GM18511 (cell line): ENCODE results near the gene SNX27.

ENCODE experiments used
- ATAC-seq: cut with Tn5 transposase; IDR thresholded peaks from one replicate; pipeline ENCODE4 v1.9.1; 2021; ENCODE audit warnings: mild to moderate bottlenecking, moderate library complexity; ENCODE audit not compliant: unreplicated experiment

Gene SNX27

GRCh38 chr1:151702936-151703335 lies 91.1 kb downstream of the SNX27 start:
- ATAC-seq: no peak

- no peak for ATAC-seq
Measured at GRCh38 chr1:151703813-151704212, 92.0 kb downstream of the SNX27 start.

- no peak for ATAC-seq
Measured at GRCh38 chr1:151704246-151704645, 92.4 kb downstream of the SNX27 start.

DNA sequence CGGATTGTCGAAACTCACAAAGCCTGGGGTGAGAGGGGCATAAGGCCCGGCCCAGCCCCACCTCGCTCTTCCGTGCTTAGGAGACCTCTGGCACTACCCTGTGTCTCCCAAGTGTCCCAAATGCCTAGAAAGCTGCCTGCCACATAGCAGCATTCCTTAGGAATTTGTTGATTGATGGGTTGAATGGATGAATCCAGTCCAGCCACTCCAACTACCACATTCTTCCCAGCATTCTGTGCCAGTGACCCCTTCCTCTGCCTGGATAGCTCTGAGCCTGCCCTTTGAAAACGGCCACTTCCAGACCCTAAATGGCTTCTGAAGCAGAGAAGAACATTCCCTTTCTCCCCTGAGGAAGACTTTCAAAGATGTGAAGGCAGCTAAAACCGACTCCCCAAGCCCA lies 93.3 kb downstream of the SNX27 start:
- no peak for ATAC-seq

DNA sequence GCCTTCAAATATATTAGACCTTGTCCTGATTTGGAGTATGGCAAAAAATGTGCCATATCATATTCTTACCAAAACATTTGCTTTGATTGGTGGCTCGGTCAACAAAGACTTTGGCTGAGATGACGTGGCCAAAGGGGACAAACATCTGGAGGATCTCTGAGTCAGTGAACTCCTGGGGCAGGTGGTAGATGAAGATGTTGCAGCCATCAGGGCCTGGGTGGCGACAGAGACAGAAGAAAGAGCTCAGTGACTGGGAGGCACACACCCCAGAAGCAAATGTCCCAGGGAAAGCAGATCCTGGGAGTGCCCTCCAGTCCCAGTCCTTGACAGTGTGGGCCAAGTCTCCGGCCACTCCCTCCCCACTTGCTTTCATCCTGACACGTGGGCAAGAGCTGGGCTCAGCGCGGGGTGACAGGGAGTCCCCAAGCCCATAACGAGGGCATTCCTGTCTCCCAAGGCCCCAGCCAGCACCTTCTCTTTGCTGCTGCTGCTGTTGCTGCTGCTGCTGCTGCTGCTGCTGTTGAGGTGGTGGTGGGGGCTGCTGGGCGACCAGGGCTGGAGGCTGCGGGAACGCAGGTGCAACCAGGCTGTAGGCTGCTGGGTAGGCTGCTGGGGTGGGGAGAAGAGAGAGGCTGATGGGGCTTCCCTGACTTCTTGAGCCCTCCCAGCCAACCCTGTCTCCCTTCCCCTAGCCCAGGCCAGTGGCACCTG lies 94.1 kb downstream of the SNX27 start:
- no peak for ATAC-seq

- ATAC-seq: no peak
Measured at GRCh38 chr1:151706464-151707415, 94.9 kb downstream of the SNX27 start.

- ATAC-seq: no peak
Measured at GRCh38 chr1:151707541-151708065, 95.8 kb downstream of the SNX27 start.

GRCh38 chr1:151708891-151709290 lies 97.0 kb downstream of the SNX27 start:
- no peak for ATAC-seq

DNA sequence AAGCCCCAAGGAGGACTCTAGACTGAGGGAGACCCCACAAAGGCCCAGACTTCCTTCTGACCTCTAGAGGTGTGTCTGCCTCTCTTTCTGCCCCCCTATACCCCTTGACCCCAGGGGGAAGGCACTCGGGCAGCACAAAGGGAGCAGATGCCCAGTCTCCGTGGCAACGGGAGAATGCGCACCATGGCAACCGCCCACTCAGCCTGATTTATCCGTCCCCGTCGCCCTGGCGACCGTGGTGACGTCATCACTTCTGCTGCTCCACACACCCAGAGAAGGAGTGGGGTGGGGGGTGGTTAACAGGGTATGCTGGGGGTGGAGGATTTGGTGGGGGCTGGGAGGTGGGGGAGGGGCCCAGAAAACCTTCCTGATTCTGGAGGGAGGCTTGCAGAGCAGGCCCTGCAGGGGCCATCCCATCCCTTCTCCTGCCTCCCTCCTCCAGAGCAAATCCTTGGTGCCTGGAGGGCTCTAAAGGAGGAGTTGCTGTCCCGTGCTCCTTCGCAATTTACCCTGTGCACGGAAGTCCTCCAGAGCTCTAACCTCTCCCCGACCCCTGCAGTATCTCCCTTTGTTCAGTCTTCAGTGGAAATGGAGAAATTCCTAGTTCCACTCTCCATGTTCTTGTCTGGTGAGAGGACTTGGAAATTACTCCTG lies 98.5 kb downstream of the SNX27 start:
- ATAC-seq: no peak

- no peak for ATAC-seq
Measured at GRCh38 chr1:151711044-151711800, 99.4 kb downstream of the SNX27 start.

- ATAC-seq: no peak
Measured at GRCh38 chr1:151711951-151712350, 100.1 kb downstream of the SNX27 start.

- no peak for ATAC-seq
Measured at GRCh38 chr1:151713044-151713443, 101.2 kb downstream of the SNX27 start.

- no peak for ATAC-seq
Measured at GRCh38 chr1:151713874-151714273, 102.0 kb downstream of the SNX27 start.

- no peak for ATAC-seq
Measured at GRCh38 chr1:151714820-151715725, 103.2 kb downstream of the SNX27 start.

- ATAC-seq: no peak
Measured at GRCh38 chr1:151715726-151716404, 104.0 kb downstream of the SNX27 start.

GRCh38 chr1:151716405-151716762 lies 104.5 kb downstream of the SNX27 start:
- ATAC-seq: no peak

GRCh38 chr1:151716771-151717631 lies 105.2 kb downstream of the SNX27 start, which contains the start of gene CELF3:
Gene CELF3, minus strand, starts transcription at chr1:151716803. Its CDS starts 783 bp downstream, at chr1:151716020.
- no peak for ATAC-seq

- no peak for ATAC-seq
Measured at GRCh38 chr1:151718011-151718431, 106.2 kb downstream of the SNX27 start.
